Panc1 (cell line): ENCODE data around the gene ENTPD8. TPM values are rescaled to one million over a fixed set of nuclear protein-coding genes. Genes with fewer than 3 reads are reported as not detected.
A peak's percentile ranks its signal among the peaks of the same experiment; 100 is the strongest.

ENCODE experiments used
- ATAC-seq: fragments of 200-7000 bp; cut with Tn5 transposase; 2 replicates; pipeline ENCODE4 v1.9.1; 2020; ENCODE audit warnings: mild to moderate bottlenecking, moderate library complexity
- BruUV-seq: library from RNA; stranded (reverse); fragments of 400-500 nt; replicated peaks from 2 replicates; lab custom pipeline; 2021; lab: Mats Ljungman, UMichigan
- CTCF ChIA-PET: fragments of 300-600 bp; sonication (Branson Sonifier 250); formaldehyde crosslinking; loops from one replicate; lab custom pipeline; 2022; ENCODE audit warnings: antibody characterized with exemption; lab: Charles Lee
- POLR2A ChIA-PET: fragments of 300-600 bp; sonication (Branson Sonifier 250); formaldehyde crosslinking; loops from one replicate; lab custom pipeline; 2022; ENCODE audit warnings: antibody characterized with exemption; lab: Charles Lee
- DNase-seq: peaks from one replicate; pipeline ENCODE4 v3.0.0-alpha.2; 2010; ENCODE audit warnings: low read depth, low spot score
- H3K27ac ChIP-seq: 2 replicates; pipeline ENCODE4 v1.5.1; 2011; ENCODE audit warnings: mild to moderate bottlenecking, low read length, inconsistent platforms
- H3K27me3 ChIP-seq: fragments of 200-500 bp; sonication (Bioruptor generic); 2 replicates; pipeline ENCODE4 v1.6.0; 2014; ENCODE audit warnings: low read length, inconsistent platforms; ENCODE audit not compliant: control insufficient read depth, insufficient read depth
- H3K36me3 ChIP-seq: fragments of 200-500 bp; sonication (Bioruptor generic); 2 replicates; pipeline ENCODE4 v1.5.1; 2014; ENCODE audit warnings: inconsistent platforms, mild to moderate bottlenecking, low read length, moderate library complexity; ENCODE audit not compliant: control insufficient read depth, insufficient read depth
- H3K4me1 ChIP-seq: 2 replicates; pipeline ENCODE4 v1.5.1; 2011; ENCODE audit warnings: inconsistent platforms, mild to moderate bottlenecking, low read length, moderate library complexity; ENCODE audit not compliant: control insufficient read depth, insufficient read depth
- H3K4me3 ChIP-seq, 2 experiments: 2 replicates each; pipeline ENCODE4 v1.5.1; 2011 to 2012; ENCODE audit warnings: low read depth in 2 of 2, low read length in 2 of 2, mild to moderate bottlenecking in 2 of 2, inconsistent platforms in 1 of 2, moderate library complexity in 1 of 2
- H3K9me3 ChIP-seq: fragments of 200-500 bp; sonication (Bioruptor generic); 2 replicates; pipeline ENCODE4 v1.5.1; 2014; ENCODE audit warnings: low read depth, mild to moderate bottlenecking, inconsistent platforms, low read length, moderate library complexity; ENCODE audit not compliant: control insufficient read depth, insufficient read depth
- CTCF ChIP-seq: fragments of 450-650 bp; IDR thresholded peaks from 2 replicates; pipeline ENCODE4 v1.5.1; 2017; ENCODE audit warnings: mild to moderate bottlenecking
- POLR2AphosphoS5 ChIP-seq: IDR thresholded peaks from 2 replicates; pipeline ENCODE4 v1.6.1; 2012; ENCODE audit warnings: mild to moderate bottlenecking, low read depth, low read length, moderate library complexity
- SIN3A ChIP-seq: IDR thresholded peaks from 2 replicates; pipeline ENCODE4 v1.6.1; 2012; ENCODE audit warnings: low read depth, mild to moderate bottlenecking, low read length, moderate library complexity, borderline replicate concordance; ENCODE audit not compliant: insufficient read depth
- TCF7L2 ChIP-seq: IDR thresholded peaks from 2 replicates; pipeline ENCODE4 v1.6.1; 2011; ENCODE audit warnings: mild to moderate bottlenecking, low read depth, low read length, inconsistent platforms
- in situ Hi-C: cut with HindIII; loops from 2 replicates; pipeline ENCODE4 v1.10.0; 2016; ENCODE audit warnings: low sequenced_read_pairs, low pct_unique_long_range_greater_than_20kb
- intact Hi-C: fragments of 100-400 bp; cut with micrococcal nuclease; formaldehyde crosslinking; loops from one replicate; pipeline ENCODE4 v1.10.0; 2022; ENCODE audit not compliant: unreplicated experiment
- total RNA-seq: library from RNA; stranded (reverse); gene quantifications from one replicate; pipeline ENCODE4 v1.2.1, GENCODE V29; 2021; ENCODE audit not compliant: unreplicated experiment
- TF ChIP-seq, protein P1 (sequence below), 2 experiments: IDR thresholded peaks; 2 replicates each; pipeline ENCODE4 v1.6.1; 2011 to 2012; ENCODE audit warnings: low read depth in 2 of 2, control low read depth in 1 of 2, low read length in 1 of 2, mild to moderate bottlenecking in 1 of 2, moderate library complexity in 1 of 2; ENCODE audit not compliant: insufficient read depth in 1 of 2

Gene ENTPD8
- total RNA-seq, 1 experiment from 2014 or later = 3.9 TPM

DNA sequence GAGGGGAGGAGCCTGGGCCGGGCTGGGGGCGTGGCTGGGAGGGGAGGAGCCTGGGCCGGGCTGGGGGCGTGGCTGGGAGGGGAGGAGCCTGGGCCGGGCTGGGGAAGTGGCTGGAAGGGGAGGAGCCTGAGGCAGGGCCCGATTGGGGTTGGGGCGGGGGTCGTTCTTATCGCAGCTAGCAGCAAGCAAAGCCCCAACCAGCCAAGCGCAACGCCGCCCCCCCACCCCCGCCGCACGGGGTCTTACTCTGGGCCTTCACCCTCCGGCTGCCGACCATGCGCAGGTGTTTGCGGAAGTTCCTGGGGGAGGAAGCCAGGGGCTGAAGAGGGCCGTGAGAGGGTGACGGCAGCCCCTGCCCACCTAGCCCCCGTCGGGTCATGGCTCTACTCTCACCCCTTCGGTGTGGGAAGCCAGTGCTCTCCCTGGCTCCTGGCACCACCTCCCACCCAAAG, 13.0 kb upstream of the ENTPD8 start:
- no peaks in the 10 kb centered on the region; the same call in 1 of the 2 replicates for H3K36me3 ChIP-seq
- no peaks in the 10 kb centered on the region for H3K9me3 ChIP-seq
- CTCF ChIA-PET = no interaction called here
- ATAC-seq (no peak), DNase-seq (no peak)
- POLR2A ChIA-PET = no interaction called here
- peaks cover 23% of the 10 kb centered on the region for H3K4me1 ChIP-seq
- intact Hi-C loops = no loop called here
- H3K4me3 ChIP-seq = no peak overlapping the region
- TF ChIP-seq TCF7L2 = no peak
- no peak for TF ChIP-seq SIN3A
- TF ChIP-seq, protein P1, sequence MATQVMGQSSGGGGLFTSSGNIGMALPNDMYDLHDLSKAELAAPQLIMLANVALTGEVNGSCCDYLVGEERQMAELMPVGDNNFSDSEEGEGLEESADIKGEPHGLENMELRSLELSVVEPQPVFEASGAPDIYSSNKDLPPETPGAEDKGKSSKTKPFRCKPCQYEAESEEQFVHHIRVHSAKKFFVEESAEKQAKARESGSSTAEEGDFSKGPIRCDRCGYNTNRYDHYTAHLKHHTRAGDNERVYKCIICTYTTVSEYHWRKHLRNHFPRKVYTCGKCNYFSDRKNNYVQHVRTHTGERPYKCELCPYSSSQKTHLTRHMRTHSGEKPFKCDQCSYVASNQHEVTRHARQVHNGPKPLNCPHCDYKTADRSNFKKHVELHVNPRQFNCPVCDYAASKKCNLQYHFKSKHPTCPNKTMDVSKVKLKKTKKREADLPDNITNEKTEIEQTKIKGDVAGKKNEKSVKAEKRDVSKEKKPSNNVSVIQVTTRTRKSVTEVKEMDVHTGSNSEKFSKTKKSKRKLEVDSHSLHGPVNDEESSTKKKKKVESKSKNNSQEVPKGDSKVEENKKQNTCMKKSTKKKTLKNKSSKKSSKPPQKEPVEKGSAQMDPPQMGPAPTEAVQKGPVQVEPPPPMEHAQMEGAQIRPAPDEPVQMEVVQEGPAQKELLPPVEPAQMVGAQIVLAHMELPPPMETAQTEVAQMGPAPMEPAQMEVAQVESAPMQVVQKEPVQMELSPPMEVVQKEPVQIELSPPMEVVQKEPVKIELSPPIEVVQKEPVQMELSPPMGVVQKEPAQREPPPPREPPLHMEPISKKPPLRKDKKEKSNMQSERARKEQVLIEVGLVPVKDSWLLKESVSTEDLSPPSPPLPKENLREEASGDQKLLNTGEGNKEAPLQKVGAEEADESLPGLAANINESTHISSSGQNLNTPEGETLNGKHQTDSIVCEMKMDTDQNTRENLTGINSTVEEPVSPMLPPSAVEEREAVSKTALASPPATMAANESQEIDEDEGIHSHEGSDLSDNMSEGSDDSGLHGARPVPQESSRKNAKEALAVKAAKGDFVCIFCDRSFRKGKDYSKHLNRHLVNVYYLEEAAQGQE (IDR thresholded peaks at IDR 0.05; ENCODE audit: insufficient read depth in 1 of 2, low read depth in 2 of 2, low read length in 1 of 2) = no peak
- TF ChIP-seq CTCF = no peak
- no peak for TF ChIP-seq POLR2AphosphoS5
- peak overlapping the region; percentile 54 for H3K27ac ChIP-seq
- in situ Hi-C loops = no loop called here
- H3K27me3 ChIP-seq = no peaks in the 10 kb centered on the region
- no TSS peak for BruUV-seq

GRCh38 chr9:137453643-137454081, 12.5 kb upstream of the ENTPD8 start:
- intact Hi-C loops = no loop called here
- TF ChIP-seq TCF7L2 = no peak
- no peak for TF ChIP-seq POLR2AphosphoS5
- no peak for TF ChIP-seq CTCF
- TF ChIP-seq, protein P1 (IDR thresholded peaks at IDR 0.05; ENCODE audit: insufficient read depth in 1 of 2, low read depth in 2 of 2, low read length in 1 of 2) = no peak
- TF ChIP-seq SIN3A = no peak
- Histone ChIP-seq H3K4me1 (peaks cover 23% of the 10 kb centered on the region), H3K36me3 (no peaks in the 10 kb centered on the region; the same call in 1 of the 2 replicates), H3K4me3 (no peak overlapping the region), H3K9me3 (no peaks in the 10 kb centered on the region), H3K27me3 (no peaks in the 10 kb centered on the region), H3K27ac (no peak overlapping the region)
- no TSS peak for BruUV-seq
- ATAC-seq (peak; percentile 41; the same call in 1 of the 2 replicates), DNase-seq (no peak)
- ChIA-PET POLR2A (no interaction called here), CTCF (no interaction called here)
- in situ Hi-C loops = no loop called here
